ENCODE results near the gene HTT. TPM values are rescaled to one million over a fixed set of nuclear protein-coding genes. Genes with fewer than 3 reads are reported as not detected.
A peak's percentile ranks its signal among the peaks of the same experiment; 100 is the strongest.

HTT gene
- total and polyA plus RNA-seq, 9 of the 15 experiments (the other 6 are each of a cell fraction or from before 2014, with no cell fraction given), result 0.66 to 31.6 (median 14.7) TPM

- no peak overlapping the region for H2AFZ ChIP-seq (ENCODE audit: low read depth, low read length)
- no peak overlapping the region for H3K27ac ChIP-seq (ENCODE audit: extremely low read depth, low read depth, low read length)
- H3K9me1 ChIP-seq (ENCODE audit: control insufficient read depth, insufficient read depth, low read length), result no peaks in the 10 kb centered on the region
- H3K79me2 ChIP-seq (ENCODE audit: control insufficient read depth, insufficient read depth, low read length), result no peaks in the 10 kb centered on the region
- no TSS peak for BruUV-seq (replicated peaks)
- WGBS (ENCODE audit: insufficient coverage, low coverage, missing lambda C conversion rate), result 78% methylated on average over 2 of the region's 2 CpGs
- no peaks in the 10 kb centered on the region for H4K20me1 ChIP-seq (replicated peaks; ENCODE audit: control insufficient read depth, insufficient read depth, low read length)
- DNase-seq (ENCODE audit: extremely low read depth in 1 of 4, low spot score in 3 of 4) (no peak), ATAC-seq (no peak), FAIRE-seq (peak; percentile 23)
- H3K9ac ChIP-seq (ENCODE audit: insufficient read depth in 1 of 2, low read depth in 2 of 2, low read length in 2 of 2), result no peak overlapping the region
- CTCF ChIA-PET (ENCODE audit: low intra/inter-chr PET ratio), result no interaction called here
- no peak overlapping the region for H3K4me3 ChIP-seq
- H3K36me3 ChIP-seq (ENCODE audit: control insufficient read depth, insufficient read depth, low read length), result 0 out of 3 replicates have a peak, but pooled peaks cover 2% of the 10 kb centered on the region
- intact Hi-C loops (cut with micrococcal nuclease), result no loop called here
- H3K27me3 ChIP-seq (ENCODE audit: control insufficient read depth in 2 of 2, insufficient read depth in 2 of 2, low read length in 2 of 2), result no peaks in the 10 kb centered on the region
- no peaks in the 10 kb centered on the region for H3K9me3 ChIP-seq (replicated peaks; ENCODE audit: control insufficient read depth, insufficient read depth, low read depth, low read length)
- no peaks in the 10 kb centered on the region for H3K4me1 ChIP-seq (replicated peaks in 1 of 2; ENCODE audit: control insufficient read depth in 2 of 2, insufficient read depth in 2 of 2, low read length in 2 of 2)
- TF ChIP-seq MAFF (IDR thresholded peaks at IDR 0.05; ENCODE audit: low read length) (no peak), MYBL2 (IDR thresholded peaks at IDR 0.05; ENCODE audit: low read depth) (no peak), MYBL2 (CRISPR knock-in tag; IDR thresholded peaks at IDR 0.05; ENCODE audit: borderline replicate concordance) (no peak), ILK (tag; IDR thresholded peaks at IDR 0.05; ENCODE audit: borderline replicate concordance, low read depth) (no peak), GTF2B (IDR thresholded peaks at IDR 0.05; ENCODE audit: extremely low read depth, insufficient read length) (no peak), HOMEZ (CRISPR knock-in tag; IDR thresholded peaks at IDR 0.05) (no peak), ETV6 (IDR thresholded peaks at IDR 0.05; ENCODE audit: borderline replicate concordance in 1 of 2, low read depth in 2 of 2, low read length in 1 of 2) (no peak), ETV6 (CRISPR knock-in tag; IDR thresholded peaks at IDR 0.05; ENCODE audit: borderline replicate concordance) (no peak), CREB5 (CRISPR knock-in tag; IDR thresholded peaks at IDR 0.05) (no peak), SMARCA5 (IDR thresholded peaks at IDR 0.05) (no peak), TAF15 (IDR thresholded peaks at IDR 0.05; ENCODE audit: low read depth, low read length) (no peak), SAP30 (IDR thresholded peaks at IDR 0.05; ENCODE audit: borderline replicate concordance, insufficient read depth, low read depth, low read length, poor library complexity, severe bottlenecking) (no peak), TEAD2 (tag; IDR thresholded peaks at IDR 0.05) (no peak)
- no peak overlapping the region for H3K4me2 ChIP-seq (ENCODE audit: insufficient read depth, low read length)
- POLR2A ChIA-PET, result interaction anchor here (1.0 to 1.7 kb wide), 2 partner anchors 15 to 19 kb away, joined by 4 to 5 read pairs; no protein-coding TSS in a partner anchor
- in situ Hi-C loops (cut with MboI), result no loop called here
These were observed 23.9 kb downstream of the HTT start for GRCh38 chr4:3098346-3098745.
